ENCODE measurements around the gene STK11.

STK11 gene

DNA sequence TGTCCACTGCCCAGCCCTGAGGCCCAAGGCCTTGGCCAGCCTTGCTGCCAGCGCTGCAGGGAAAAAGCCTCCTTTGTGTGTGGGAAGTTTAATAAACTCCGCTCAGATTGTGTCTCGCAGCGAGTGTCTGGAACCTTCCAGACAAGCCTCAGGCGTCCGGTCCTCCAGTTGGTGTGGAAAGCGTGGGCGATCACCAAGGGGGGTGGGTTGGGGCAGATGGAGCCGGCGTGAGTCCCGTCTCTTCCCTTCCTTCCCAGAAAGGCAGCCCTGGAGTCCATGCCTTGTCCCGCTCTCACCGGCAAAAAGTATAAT is 4.6 kb downstream of the STK11 start:
- DNase-seq, result no peak

DNA sequence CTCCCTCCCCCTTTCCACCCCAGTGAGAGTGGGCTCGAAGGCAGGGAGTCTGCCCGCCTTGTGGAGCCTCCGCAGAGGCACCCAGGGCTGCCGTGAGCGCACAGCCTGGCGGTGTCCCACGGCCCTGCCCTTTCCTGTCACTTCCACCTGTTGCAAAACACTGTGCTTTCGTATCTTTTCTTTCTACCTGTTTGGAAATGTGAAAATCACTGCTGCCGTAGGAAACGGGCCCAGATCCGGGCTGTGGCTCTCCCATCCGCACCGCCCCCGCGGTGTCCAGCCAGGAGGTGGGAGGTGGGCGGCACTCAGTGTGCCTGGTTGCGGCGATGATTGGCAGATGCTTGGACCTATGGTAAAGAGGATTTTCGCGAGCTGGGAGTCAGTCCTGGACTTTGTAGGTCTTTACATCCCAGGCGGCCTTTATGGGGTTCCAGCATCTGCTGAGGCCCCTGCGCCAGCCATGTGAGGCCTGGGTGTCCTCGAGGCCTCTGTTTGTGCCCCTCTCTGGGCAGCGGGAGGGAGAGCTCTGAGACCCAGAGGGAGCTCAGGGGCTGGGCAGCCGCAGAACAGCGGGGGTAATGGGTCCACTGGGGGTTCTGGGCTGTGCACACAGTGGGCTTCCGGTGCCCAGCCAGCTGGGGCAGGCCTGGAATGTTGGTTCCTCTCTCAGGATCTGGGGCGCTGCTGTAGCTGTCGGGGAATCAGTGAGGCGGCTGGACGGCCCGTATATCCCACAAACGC is 6.1 kb downstream of the STK11 start:
- DNase-seq, result no peak

DNA sequence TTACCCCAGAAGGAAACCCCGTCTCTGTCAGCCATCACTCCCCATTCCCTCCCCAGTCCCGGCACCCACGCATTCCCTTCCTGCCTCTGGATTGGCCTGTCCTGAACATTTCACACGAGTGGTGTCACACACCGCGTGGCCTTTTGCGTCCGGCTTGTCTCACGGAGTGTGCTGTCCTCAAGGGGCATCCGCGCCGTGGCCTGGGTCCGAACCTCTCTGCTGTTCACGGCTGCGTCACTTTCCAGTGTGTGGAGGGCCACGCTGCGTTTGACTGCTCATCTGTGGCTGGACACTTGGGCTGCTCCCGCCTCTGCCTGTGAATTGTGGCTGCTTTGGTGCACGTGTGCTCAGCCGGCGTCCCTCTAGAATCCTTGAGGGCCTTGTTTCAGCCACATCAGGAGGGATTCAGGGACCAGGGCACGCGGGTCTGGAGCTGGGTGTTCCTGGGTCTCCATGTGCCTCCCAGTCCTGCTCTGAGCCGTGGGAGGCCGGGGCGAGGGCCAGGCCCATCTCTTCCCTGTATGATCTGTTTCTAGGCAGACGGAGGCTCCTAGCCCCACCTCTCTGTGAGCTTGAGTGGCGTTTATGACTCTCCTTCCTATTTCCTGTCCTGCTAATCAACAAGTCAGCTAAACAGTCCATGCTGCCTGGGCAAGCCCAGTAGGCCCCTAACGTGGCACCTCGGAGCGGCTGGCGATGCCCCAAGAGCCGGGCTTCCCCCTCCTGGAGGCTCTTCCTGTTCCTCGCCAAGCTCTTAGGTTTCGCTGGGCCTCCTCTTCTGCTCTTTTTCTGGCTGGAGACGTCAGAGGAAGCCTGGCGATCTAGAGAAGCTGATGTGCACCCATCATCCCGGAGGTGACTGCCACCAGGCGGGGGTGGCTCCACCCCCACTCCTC is 8.1 kb downstream of the STK11 start:
- DNase-seq, result peak; percentile 75

DNA sequence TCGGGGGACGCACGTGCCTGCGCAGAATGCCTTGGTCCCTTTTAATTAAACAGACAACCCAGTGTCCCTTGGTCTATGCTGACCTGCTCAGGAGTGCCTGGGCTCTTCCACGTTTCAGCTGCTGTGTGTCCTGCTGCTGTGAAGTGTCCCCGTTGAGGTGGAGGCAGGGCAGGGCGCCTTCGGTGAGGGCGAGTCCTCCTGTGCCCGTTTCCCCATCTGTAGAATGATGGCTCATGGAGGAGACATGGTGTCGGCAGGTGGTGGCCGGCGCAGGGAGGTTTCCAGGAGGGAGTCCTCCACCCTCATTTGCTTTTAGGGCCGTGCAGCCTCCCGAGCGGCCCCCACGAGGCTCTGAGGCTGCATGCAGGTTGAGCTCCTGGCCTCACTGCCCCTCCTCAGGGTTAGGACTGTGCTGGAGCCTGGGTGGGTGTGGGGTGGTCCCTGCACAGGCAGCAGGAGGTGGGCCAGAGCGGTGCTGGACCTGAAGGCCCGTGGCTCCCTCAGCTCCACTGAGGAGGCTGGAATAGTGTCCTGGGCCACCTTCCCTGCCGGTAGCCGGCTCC is 8.8 kb downstream of the STK11 start:
- no peak for DNase-seq

DNA sequence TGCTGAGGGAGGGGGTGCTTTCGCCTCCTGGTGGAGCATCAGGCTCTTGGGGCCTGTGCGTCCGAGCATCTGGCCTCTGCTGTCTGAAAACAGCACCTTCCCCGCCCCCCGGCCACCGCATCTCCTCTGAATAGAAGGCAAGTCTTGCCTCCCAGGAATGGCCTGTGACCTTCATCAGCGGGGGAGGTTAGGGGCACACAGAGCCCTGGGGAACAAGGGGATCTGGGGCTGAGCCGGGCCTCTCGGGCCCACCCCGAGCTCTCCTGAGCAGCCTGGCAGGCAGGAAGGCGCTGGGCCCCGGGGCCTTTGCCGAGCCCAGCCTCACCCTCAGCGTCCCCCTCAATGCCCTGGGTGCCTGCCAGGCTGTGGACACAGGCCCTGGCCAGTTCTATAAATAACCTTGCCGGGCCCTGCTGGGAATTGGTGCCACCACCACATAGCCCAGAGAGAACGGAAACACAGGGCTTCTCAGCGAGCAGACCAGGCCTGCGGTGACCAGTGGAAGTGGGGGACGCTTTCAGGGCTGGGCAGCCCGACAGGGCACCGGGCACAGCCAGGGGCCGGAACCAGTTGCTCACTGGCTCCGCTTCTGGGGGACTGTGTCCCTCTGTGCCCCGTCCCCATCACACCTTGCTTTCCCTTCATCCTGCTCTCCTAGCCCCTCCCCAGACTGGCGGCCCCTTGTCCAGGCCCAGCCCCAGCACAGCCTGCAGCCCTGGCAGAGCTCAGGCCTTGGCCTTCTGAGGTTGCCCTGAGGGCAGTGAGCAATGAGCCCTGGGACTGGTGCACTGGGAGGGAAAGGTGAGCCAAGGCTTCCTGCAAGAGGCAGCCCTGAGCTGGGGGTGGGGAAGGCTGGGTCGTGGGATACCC is 9.5 kb downstream of the STK11 start:
- no peak for DNase-seq

DNA sequence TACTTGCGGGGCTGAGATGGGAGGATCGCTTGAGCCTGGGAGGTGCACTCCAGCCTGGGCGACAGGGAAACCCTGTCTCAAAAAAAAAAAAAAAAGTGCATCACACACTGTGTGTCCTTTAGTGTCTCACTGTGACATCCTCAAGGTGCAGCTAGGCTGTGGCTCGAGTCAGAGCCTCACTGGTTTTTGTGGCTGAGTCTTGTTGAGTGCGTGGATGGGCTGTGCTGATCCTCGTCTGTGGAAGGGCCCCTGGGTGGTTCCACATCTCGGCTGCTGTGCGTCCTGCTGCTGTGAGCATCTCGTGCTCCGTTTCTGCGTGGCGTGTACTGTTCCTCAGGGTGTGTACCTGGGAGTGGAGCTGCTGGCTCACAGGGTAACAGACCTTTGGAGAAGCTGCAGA is 11.2 kb downstream of the STK11 start:
- DNase-seq, result no peak

DNA sequence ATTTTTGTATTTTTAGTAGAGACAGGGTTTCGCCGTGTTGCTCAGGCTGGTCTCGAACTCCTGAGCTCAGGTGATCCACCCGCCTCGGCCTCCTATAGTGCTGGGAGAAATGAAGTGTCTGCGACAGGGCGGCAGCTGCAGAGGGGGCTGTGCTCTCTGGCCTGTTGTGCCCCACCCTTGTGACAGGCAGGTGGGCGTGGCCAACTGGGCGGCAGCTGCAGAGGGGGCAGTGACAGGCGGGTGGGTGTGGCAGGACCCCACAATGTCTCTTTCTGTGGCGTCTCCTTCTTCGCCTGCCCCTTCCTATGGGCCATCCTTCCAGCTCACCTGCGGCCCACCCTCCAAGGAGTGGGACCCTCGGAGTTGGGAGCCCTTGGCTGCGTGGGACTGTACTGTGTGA is 11.8 kb downstream of the STK11 start:
- no peak for DNase-seq

DNA sequence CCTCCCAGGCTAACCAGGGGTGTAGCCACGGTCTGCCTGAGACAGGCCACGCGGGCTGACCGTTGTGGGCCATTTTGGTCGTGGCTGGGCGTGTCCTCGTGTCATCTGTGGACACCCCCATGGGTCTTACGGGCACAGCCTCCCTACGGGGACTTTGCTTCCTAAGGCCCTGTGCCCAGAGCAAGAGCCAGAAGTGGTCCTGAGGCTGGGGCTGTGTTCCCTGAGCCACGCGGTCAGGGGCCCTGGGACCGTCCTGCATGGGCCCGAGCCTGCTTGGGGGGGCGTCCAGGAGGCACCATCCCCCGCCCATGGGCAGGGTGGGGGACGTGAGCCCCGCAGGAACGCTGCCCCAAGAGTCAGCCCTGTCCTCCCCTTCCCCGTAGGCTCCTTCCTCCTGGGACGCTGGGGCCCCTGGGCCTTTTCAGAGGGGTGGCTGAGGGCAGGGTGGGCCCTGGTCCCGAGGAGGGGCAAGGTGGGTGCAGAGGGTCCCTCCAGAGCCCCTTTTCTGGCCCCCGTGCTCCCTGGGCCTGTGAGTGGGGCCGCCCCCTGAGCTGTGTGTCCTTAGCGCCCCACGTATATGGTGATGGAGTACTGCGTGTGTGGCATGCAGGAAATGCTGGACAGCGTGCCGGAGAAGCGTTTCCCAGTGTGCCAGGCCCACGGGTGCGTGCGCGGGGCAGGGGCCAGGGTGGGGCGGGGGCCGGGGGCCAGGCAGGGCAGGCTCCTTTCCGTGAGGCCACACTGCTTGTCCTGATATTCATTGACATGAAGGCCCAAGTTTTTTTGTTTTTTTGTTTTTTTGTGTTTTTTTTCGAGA is 13.4 kb downstream of the STK11 start:
- DNase-seq, result no peak

DNA sequence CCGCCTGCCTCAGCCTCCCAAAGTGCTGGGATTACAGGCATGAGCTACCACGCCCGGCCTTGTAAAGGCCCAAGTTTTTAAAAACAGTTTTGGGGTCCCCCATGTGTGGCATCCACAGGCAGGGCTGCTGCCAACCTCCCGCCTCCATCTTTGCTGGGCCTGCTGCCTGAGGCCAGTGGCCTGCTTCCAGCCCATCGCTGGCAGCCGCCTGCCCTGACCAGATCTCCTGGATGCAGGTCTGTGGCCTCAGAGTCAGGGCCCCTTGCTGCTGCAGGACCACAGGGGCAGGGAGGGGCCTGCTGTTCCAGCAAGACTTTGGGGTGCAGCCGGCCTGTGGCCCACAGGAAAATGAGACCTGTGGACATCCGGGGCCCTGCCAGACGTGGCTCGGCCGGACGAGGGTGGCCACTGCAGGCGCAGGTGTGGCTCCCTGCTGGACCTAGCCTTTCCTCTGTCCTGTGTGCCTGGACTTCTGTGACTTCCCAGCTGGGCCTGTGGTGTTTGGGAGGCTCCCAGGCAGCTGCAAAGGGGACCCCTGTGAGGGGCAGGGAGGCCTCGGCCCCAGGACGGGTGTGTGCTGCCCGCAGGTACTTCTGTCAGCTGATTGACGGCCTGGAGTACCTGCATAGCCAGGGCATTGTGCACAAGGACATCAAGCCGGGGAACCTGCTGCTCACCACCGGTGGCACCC is 14.4 kb downstream of the STK11 start:
- no peak for DNase-seq

DNA sequence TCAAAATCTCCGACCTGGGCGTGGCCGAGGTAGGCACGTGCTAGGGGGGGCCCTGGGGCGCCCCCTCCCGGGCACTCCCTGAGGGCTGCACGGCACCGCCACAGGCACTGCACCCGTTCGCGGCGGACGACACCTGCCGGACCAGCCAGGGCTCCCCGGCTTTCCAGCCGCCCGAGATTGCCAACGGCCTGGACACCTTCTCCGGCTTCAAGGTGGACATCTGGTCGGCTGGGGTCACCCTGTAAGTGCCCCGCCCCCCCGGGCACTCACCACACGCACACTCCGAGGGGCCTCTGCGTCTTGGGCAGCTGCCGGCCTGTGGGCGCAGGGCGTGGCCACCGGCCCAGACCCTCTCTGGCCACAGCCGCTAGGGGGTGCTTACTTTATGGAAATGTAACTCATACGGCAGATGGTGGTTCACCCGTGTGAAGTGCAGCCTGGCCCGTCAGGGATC is 14.9 kb downstream of the STK11 start:
- no peak for DNase-seq

DNA sequence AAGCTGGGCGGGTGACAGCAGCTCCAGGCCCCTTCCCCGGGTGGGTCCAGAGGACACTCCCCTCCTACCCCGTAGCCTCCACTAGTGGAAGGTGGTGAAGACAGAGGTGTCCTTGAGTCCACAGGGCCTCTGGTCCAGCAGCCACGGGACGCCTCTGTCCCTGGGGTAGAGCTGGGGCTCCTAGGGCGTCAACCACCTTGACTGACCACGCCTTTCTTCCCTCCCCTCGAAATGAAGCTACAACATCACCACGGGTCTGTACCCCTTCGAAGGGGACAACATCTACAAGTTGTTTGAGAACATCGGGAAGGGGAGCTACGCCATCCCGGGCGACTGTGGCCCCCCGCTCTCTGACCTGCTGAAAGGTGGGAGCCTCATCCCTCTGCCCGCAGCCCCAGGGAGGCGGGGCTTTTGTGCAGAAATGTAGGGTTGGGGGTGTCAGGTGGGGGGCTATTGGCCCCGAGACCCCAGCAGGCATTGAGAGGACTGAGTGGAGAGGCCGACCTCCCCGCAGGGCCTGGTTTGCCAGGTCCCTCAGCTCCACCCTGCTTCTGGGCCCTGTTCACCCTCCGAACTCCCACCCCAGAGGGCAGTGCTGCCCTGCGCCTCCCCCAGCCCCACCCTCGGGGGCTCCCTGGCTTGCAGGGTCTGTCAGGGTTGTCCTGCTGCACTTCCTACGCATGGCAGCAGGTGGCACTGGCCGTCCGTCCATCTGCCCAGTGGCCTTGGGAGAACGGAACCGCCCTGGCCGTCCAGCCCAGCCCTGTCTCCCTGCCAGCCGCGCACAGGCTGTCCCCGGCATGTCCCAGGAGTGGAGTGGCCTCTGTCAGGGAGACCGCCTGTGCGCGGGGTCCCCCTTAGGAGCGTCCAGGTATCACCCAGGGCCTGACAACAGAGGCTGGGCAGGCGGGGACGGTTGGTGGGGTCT is 15.7 kb downstream of the STK11 start:
- DNase-seq, result no peak

DNA sequence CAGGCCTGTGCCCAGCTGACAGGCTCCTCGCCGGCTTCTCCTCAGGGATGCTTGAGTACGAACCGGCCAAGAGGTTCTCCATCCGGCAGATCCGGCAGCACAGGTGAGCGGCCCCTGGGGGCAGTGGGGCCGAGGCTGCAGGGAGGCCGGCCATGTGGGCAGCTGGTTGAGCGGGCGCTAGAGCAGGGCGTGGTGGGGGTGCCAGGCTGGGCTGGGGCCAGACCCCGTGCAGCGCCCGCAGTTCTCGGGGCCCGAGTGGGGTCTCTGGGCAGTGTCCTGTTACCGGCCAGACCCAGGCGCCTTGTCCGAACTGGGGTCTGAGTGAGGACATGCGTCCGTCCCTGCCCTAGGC is 16.3 kb downstream of the STK11 start:
- no peak for DNase-seq

DNA sequence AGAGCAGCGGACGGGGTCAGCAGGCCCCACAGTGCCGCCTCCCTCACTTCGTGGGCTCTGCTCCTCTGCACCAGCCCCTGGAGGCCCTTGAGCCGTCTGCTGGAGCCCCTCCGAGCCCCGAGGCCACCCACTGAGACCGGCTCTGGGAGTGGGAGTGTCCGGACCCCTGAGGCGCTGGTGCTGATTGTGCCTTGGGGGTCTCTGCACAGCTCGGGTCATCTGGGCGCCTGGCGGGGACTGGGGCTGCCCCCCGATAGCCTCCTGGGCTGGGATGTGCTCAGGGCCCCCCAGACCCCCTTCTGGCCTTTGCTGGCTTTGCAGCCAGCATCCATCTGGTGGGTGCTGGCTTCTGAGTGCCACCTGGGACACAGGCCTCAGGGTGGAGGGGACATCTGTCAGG is 16.8 kb downstream of the STK11 start:
- no peak for DNase-seq

DNA sequence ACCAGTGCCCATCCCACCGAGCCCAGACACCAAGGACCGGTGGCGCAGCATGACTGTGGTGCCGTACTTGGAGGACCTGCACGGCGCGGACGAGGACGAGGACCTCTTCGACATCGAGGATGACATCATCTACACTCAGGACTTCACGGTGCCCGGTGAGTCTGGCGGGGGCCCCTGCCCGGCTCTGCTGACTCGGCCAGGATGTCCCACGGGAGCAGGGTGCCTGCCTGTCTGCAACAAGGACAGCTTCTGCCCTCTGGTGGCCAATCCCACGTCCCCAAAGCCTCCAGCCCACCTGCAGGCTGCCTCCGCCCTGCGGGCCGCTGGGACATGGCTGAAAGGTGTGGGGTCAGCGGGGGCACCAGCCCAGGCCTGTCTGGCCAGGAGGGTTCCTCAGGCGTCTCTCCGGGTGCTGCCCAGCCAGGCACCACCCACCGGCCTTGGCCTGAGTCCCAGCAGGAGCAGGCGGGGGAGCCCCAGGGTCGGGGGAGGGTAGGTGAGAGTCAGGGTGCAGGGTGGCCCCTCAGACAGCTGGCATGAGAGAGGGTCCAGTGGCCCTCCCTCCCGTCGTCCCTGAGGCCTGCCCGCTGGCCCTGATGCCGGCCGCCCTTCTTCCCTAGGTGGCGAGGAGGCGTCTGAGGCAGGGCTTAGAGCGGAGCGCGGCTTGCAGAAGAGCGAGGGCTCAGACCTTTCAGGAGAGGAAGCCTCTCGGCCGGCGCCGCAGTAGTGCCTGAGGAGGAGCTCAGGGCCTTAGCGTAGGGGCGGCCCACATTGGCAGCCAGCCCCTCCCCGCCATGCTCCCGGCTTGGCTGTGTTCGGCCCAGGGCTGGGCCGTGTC is 17.7 kb downstream of the STK11 start:
- no peak for DNase-seq

DNA sequence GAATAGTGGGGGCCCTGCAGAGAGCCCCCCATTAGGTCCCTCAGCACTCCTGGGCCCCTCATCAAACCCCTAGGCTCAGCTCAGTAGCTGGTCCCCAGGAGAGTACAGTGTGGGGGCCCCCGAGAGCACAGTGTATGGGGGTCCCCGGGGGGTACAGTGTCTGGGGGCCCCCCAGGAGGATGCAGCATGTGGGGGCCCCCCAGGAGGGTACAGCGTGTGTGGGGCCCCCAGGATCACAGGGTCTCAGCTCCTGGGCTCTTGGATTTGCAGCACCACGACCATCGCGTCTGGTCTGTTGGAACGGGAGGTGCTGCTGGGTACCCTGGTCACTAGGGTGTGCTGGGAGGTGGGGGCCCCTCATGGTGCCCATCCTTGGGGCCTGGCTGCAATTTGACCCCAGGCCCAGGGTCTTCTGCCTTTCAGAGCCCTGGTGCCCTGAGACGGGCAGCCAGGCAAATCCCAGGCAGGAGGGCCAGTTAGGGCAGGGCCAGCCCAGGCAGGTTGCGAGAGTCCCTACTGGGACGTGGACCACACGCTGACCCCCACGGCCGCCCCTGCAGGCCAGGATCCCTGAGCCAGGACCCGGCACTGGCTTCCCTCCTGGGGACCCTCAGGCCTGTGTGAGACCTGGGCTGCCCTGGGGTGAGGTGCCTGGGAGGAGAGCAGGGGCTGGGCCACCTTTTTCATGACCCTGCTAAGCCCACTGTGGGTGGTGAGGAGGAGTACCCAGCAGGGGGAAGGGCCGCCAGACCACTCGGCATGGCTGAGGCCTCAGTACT is 18.7 kb downstream of the STK11 start:
- no peak for DNase-seq

DNA sequence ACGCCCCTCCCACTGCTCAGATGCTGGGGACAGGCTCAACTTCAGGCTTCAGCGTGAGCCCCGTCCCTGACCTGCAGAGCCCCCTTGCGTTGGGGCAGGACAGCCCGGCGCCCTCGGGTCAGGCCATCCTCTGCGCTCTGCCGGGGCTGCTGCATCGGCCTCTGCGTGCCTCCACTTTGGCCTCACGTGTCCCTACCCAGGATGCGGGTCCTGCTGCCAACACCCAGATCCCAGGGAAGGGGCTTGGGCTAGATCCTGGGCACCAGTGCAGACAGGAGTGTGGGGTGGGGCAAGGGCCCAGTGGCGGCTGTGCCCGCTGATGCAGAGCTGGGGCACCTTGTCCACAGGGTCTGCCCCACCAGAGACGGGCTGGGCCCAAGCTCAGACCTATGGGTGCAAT is 19.3 kb downstream of the STK11 start:
- DNase-seq, result no peak

DNA sequence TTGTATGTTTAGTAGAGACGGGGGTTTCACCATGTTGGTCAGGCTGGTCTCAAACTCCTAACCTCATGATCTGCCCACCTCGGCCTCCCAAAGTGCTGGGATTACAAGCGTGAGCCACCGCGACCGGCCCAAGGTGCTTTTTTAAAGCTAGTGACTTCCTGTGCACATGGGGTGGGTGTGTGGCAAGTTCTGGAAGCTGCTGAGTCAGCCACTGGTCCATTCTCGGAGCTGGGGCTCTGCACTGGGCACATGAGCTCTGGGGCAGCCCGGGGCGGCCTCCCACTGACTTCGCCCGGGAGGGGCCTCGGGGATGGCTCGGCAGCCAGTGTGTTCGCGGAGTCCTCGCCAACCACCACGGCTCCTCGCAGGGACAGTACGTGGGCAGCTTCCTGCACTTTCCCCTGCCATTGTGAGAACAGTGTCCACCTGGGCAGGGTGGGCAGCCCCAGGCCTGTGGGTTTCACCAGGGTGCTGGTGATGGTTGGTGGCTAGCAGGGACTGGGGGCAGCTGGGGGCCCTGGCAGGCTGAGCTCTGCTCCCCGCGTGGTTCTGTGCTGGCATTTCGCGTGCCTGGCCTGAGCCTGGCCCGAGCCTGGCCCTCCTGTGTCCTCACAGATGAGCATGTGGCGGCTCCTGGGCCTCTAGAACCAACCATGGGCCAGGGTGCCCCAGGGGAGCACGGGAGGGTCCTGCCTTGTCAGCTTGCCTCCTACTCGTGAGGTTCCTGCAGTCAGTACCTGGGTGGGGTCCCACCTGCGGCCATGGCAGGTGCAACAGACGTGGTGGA is 20.1 kb downstream of the STK11 start:
- DNase-seq, result no peak

DNA sequence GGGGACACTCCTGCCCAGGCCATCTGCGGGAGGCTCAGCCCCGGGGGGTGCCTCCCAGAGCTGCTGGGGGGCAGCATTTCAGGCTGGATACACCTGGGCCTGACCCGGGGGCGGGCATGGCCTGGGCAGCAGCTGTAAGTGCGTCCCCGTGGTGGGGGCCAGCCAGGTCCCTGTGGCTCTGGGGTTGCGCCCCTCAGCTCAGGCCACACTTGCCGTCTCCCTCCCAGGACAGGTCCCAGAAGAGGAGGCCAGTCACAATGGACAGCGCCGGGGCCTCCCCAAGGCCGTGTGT is 20.6 kb downstream of the STK11 start:
- DNase-seq, result no peak
